ENCODE measurements around the gene ITPRID1.
"Not testable (repeated sequence)": the region's sequence is repeated elsewhere in the genome, so short reads cannot be mapped to it uniquely, and the experiment has no call there.

Gene ITPRID1

DNA sequence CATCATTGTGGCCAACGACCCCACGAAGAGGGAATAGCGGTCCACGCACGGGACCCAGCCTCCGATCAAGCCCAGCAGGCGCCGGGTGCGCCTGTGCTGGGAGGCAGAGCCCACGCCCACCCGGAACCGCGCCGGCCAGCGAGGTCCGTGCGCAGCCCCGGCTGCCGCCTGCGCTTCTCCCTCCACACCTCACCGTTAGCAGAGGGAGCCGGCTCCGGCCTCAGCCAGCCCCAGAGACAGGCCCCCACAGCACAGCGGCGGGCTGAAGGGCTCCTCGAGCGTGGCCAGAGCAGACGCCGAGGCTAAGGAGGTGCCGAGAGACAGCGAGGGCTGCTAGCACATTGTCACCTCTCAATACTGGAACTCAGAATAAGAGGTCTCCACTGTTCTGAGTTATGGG is 3.6 kb downstream of the ITPRID1 start:
- no peak for DNase-seq

DNA sequence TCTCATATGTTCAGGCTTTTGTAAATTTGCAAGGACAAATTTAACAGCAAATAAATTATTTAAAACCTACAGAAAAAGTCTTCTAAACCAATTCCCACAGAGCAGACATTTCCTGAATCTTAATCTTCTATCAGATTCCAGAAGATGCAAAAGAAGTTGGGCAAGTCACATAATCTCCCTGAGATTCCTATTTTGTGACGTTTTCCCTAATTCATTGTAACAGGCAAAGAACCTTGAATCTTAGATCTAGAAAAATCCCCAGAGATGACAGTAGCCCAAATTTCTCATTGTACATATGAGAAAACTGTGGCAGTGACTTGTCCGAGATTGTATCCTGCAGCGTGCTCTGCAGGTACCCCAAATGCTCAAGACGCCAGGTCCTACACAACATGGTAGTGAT is 4.9 kb downstream of the ITPRID1 start:
- no peak for DNase-seq

DNA sequence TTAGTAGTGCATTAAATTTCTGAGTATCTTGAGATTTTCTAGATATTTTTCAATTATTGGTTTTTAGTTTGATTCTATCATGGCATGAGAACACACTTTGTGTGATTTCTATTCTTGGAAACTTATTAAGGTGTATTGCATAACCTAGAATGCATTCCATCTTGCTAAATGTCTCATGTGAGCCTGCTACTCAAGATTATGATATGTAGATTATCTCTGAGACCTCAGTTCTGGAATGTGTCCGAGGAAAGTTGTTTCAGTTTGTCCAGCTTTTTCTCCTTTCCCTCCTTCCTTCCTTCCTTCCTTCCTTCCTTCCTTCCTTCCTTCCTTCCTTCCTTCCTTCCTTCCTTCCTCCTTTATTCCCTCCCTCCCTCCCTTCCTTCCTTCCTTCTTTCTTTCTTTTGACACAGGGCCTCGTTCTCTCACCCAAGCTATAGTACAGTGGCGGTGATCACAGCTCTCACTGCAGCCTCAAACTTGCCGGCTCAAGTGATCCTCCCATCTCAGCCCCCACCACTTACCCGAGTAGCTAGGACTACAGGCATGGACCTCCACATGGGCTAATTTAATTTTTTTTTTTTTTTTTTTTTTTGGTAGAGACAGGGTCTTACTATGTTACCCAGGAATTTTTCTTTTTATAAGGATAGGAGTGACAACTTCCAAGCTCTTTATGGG is 7.6 kb downstream of the ITPRID1 start:
- DNase-seq, result no peak

DNA sequence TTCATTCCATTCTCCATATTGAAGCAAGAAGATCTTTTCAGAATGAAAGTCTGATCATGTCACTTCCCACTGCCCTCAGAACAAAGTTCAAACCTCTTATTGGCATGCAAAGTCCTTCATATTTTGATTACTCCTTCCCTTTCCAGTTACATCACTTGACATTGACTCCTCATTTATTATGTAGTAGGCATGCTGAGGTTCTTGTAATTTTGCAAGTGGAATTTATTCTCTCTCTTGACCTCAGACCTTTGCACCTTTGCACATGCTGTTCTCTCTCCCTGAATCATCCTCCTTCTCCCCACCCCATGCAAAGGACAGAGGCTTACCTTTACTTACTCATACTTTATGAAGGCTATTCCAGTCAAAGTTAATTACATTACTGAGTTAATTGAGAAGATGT is 13.0 kb downstream of the ITPRID1 start:
- no peak for DNase-seq

DNA sequence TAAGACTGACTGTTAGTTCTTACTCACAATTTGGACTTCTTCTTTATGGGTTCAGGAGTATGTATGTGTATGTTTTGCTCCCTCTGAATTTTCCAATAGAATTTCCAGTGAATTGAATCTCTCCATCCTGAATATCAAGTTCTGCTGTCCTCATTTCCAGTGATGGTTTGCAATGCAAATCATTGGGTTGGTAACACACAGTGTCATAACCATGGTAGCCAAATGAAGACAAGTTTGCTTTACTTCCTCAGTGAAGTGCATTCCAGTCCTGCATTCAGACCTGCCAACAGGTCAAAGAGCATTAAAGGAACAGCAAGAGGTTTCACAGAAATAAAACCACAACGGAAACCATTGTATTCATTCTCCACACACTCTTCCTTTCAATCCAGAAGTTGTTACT is 15.2 kb downstream of the ITPRID1 start:
- DNase-seq, result no peak

DNA sequence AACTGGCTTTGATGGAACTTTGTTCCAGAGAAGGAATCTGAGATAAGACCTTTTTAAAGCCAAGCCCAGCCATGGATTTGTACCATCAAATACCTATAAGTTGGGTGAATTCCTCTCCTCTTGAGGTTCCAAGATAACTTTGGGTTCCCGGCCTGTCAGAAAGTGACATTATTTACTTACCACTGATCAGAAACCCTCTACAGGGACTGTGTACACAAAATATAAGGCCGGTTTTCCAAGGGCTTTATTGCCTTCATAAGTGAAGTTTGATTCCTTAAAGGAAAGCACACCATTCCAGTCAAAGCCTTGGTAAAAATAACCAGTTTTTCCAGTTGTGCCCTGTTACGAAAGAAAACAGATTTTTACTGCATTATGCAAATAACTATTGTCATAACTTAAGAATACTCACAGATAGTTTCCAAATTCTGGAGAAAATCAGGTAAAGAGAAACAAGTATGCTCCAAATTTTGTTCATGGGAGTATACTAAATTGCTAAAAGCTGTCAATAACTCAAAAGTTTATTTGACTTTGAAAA is 26.8 kb downstream of the ITPRID1 start:
- DNase-seq, result not testable (repeated sequence)

DNA sequence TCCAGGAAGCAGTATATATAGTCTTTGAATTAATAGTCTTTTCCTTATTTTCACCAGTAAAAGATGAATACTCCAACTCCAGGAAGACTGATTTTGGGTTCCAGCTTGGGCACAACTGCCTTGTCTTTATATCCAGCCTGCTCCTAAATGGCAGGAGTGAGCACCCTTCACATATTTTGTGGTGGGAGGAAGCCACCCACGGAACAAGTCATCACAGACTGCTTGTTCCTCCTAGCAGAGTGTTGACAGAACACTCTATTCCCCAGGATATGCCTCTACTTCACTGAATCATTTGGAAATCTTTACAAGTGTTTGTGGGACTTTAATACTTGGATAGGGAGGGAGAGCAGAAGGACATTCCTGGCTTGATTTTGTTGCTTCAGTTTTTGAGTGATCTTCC is 31.7 kb downstream of the ITPRID1 start:
- DNase-seq, result no peak

DNA sequence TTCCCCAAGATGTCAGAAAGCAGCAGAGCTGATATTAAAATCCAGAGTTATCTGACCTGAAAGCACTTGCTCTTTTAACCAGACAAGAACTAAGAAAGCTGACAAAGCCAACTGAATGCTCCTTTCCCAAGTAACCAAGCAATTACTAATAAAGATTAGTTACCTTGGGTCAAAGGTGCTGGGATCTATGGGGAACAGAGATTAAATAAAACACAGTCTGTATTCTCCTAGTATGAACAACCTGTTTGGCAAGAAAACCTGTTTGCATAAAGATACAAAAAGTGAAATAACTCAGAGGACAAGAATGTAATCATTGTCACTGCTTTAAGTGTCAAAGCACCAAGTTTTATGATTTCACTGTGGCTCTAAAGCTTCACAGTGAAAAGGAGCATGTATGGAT is 35.7 kb downstream of the ITPRID1 start:
- no peak for DNase-seq

DNA sequence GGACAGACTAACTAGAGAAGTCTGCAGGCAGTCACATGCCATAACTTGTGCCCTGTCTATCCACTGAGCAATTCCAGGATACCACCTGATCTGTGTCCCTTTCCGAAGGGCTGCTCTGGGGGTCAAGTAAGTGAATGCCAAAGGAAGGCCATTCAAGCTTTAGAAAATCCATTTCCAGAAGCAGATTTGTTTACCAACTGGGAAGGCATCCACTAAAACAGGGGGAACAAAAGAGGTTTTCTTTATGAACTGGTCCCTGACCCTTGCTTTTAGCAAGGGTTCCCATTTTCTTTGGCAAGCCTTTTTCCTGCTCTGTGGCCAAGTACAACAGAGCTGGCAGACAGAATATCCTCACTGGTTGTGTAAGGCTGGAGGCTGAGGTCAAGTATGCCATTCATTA is 36.5 kb downstream of the ITPRID1 start:
- no peak for DNase-seq

DNA sequence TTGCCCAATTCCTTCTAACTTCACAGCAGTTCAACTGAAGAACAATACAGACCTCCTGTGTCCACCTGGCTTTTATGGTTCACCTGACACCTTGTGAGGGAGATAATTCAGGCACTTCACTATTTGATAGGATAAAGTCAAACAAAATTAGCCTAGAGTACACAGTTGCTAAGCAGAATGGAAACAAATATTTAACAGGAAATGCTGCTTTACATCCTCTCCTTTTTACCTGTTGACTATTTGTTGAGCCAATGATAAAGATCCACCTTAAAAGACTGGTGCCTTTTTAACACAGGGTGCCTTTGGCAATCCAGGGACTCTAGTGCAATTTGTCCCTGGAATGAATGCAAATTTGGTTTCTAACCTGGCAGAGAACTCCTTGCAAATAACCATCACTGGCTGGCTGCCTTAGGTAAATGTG is 39.8 kb downstream of the ITPRID1 start:
- no peak for DNase-seq

DNA sequence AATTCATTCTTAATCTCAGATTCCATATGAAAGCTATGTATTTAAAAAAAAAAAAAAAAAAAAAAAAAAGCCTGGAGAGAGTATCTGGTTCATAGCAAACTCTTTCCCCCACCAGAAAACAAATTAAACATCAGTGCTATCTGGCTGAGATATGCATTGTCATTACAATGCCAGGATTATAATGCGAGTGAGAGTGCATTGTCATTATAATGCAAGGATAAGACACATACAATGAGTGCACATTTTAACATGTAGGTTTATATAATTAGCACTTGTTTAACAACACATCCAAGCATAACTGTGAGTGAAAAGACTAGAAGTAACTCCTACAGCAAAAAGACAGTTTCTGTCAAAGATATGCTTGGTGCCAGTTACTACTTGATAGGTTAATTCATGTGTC is 48.1 kb downstream of the ITPRID1 start:
- no peak for DNase-seq

DNA sequence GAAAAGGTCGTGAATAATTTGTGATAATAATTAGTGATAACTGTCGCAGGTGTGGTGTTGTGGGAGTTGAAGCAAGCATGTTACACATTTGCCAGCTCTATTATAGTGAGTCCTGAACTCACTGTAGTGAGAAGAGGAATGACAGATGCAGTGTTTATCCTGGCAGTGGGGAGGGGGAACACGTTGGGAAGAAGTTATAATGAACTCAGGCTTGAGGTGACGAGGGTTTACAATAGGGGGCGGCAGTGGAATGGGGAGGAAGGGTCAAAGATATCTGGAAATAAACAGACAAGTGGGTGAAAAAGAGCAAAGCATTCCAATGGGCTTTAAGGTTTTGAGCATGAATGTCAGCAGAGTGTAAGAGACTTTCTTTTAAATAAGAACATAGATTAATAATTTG is 49.6 kb downstream of the ITPRID1 start:
- DNase-seq, result no peak

DNA sequence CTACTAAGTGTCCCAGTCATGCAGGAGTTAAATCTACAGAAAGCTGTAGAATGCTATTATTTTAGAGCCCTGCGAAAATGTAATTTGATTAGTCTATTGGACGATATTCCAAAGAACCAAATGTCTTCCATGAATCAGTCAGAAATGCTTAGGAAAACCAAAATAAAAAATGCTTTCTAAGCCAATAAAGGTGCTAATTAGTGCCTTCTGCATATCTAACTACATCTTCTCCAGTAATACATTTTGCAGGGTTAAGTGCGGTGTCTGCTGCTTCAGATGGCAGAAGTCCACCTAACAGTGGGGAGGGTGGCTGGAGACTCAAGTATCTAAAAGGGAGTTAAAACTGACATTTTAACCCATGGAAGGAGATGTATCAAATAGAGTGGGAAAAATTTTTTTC is 50.1 kb downstream of the ITPRID1 start:
- no peak for DNase-seq

DNA sequence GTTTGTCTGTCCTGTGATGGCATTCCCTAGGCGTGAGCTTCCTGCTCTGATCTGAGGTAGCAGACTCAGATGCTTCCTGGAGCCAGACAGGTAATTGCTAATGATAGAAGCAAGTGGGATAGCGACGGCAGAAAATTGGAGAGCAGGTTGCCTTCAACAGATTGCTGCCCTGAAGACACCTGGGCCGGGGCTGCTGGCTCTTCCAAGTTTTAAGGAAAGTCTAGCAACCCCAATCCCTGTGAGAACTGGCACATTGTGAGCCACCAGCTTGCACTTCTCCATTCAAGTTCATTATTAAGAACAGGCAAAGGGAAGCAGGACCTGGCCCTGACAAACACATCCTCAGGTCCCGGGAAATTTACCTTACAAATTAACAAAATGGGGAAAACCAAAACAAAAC is 50.8 kb downstream of the ITPRID1 start:
- no peak for DNase-seq

DNA sequence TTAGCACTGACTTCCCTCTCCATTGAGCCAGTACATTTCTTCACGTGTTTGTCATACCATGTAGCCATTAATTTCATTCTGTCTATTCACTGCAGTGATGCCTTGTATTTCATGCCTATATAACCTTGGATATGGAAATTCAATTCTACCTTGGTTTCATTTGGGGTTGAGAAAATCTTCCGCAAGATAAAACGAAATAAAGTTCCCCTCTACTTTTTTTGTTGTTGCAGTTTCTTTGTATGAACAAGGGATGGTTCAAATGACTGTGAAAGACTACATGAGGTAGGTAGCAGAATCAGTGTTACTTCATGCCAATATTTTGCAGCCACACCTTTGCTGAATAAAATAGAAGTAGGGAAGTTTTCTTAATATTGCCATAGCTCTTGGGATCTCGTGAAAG is 55.6 kb downstream of the ITPRID1 start:
- no peak for DNase-seq

DNA sequence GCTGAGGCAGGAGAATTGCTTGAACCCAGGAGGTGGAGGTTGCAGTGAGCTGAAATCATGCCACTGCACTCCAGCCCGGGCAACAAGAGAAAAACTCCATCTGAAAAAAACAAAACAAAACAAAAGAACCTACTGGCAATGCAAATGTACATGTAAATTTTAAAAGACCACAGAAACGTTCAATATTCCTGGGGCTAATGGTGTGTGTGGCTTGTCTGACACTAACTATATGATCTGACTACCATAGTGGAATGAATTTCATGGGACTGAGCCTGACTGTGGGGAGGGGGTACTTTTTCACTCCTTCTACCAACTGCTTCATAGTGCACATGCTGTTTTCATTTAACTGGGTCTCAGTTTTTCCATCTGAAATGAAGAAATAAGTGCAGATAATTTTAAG is 69.6 kb downstream of the ITPRID1 start:
- no peak for DNase-seq

DNA sequence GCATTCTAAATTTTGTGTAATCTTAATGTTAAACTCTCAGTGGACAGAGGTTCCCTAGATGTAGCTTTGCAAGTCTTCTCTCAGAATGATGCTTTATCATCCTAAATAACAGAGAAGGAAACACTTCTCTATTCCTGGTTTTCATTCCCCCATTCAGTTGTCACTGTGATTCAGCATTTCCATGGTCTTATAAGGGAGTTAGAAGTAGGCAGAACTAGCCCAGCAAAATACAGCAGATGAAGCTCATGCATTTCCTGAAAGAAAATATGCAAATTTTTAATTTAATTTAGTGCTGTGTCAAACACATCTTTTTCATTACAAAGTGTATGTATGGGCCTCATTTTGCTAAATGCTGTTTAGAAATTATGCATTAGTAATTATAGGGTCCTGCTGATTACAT is 70.1 kb downstream of the ITPRID1 start:
- DNase-seq, result no peak

DNA sequence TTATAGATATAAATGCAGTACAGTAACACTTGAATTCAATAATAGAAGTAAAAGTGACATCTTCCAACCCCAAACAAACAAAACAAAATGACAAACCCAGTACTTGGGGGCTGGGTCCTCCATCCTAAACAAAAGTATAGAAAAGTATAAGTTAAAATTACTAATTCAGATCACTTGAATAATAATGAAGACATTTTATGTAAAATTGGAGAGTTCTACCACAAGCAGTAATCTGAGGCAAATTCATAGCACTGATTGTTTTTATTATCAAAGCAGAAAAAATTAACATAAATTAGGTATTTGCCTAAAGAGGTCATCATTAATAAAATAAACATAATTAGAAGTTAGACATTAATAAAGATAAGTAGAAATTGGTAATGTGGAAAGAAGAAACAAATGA is 81.5 kb downstream of the ITPRID1 start:
- DNase-seq, result no peak

DNA sequence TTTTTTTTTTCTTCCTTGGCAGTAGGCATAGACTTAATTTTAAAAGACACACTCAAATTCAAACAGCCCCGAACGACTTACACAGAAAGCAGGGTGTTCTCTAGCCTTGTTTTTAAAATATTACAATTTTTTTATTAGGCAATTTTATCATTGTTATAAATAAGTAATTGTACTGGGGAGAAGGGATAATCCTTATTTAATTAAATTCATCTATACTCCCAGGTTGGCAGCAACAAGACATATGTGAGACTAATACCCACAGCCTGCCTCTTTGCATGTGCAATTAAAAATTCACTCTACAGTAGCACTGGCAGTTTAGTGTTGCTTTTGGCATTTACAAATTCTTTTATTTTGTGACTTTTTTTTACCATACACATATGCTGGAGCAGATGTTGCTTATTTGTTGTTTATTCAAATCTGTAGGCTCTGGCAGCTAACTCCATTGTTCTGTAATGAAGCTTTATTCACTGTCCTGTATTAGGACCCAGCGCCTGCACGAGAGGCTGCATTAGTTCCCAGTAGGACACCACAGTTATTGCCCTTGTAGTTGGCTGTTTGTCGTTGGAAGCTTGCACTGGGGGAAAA is 88.2 kb downstream of the ITPRID1 start:
- DNase-seq, result no peak

DNA sequence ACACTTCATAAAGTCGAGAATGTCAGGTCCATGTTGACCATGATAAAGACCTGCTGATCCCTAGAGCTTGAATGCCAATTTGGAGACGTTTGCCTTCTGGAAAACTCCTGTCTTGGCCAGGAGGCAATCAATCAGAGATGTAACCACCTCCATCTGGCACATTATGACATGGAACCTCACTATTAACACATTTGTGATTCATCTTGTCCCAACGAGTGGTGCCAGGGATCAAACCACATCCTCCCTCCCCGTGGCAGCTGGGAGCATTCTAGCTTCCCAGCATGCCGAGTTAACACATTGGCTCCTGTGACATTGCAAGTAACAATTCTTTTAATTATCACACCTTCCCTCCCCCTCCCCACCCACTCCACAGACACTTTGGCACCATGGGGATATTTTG is 89.2 kb downstream of the ITPRID1 start:
- no peak for DNase-seq

DNA sequence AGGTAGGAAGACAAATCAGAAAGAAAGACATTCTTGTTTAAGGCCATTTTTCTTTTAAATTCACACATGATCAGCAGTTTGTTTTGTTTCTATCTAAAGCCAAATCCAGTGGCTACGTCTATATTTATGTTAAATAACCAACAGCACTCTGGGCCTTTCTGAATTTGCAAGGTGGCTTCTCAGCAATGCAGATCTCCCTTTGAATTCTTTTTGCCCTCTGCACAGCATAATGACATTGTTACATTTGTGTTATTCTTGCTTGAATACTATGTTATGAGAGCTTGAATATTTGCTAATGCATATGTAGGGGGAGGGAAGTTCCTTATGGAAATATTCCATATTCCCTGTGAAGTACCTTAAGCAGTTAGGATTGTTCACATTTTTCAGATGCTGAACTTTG is 99.7 kb downstream of the ITPRID1 start:
- no peak for DNase-seq

DNA sequence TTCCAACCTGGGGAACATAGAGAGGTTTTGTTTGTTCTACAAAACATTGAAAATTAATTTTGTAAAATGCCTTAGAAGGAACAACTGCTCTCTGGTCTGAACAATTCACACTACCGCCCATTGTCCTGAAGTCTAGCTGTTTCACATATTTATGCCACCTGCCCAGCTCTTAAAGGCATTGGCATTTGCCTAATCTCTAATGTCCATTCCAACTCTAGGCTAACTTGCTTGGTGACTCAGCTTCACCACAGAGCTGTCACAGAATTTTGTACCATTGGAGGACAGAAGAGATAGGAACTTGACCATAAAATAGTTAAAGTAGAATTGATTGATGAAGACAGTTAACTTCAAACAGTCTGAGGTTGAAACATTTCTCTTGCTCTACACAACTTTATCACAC is 119.6 kb downstream of the ITPRID1 start:
- DNase-seq, result no peak

DNA sequence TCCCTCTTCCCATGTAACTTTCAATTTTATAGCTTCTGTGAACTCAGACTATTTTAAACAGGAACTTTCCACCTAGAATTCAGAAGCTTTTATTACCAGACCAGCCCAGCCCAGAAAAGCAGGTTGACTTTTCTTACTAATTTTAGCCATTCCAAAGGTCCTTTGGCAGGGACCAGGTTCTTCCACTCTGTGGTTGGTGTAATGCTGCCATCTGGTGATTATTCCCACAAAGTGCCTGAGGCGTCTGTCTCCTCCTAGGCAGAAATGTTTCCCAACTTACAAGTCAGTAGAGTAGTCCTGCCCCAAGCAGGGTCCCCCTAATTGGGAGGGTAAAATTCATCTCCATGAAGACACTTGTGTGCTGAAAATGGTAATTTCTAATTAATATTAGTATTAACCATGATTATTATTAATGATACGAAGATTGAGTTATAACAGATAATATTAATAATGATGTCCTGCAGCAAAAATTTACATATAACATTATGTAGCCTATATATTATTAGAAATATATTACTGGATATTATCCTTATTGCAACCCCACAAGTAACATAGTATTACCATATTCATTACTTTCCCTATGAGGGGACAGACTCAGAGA is 120.1 kb downstream of the ITPRID1 start:
- peak; percentile 3 to 32 for DNase-seq

DNA sequence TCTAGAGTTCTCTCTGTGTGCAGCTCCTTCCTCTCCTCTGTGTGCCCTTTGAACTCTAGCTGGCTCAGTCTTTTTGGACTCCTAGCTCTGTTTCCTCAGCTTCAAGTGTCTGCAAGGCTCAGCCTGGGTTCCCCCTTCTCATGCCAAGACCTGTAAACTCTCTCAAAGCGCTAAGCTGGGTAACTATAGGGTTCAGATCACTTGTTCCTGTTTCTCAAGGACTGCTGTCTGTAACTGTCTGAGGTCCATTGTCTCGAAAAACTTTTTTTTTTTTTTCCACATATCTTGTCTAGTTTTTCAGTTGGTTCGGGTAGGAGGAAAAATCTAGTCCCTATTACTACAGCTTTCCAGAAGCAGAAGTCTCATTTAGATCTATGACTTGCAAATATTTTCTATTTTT is 126.5 kb downstream of the ITPRID1 start:
- no peak for DNase-seq

DNA sequence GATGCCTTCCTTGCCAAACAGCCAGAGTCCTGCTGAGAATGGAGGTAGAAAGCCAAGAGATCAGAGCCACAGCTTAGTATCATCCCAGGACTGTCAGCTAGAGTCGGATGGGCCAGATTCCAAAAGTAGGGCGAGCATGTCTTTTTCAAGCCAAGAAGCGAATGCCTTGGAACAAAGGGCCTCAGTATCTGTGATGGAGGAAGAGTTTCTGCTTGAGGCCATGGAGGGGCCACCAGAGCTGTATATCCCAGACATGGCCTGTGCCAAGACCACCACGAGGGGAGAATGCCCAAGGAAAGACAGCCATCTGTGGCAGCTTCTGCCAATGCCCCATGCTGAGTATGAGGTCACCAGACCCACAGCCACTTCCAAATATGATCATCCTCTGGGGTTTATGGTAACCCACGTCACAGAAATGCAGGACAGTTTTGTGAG is 128.8 kb downstream of the ITPRID1 start:
- no peak for DNase-seq

Data from SW 1271 (cell line).